NCI-H446 (cell line): Measurements from ENCODE around the gene PIEZO1.

ENCODE experiments used
- DNase-seq, 2 experiments: peaks; one replicate each; lab custom pipeline; 2025; lab: John Stamatoyannopoulos, UW

Gene PIEZO1

DNA sequence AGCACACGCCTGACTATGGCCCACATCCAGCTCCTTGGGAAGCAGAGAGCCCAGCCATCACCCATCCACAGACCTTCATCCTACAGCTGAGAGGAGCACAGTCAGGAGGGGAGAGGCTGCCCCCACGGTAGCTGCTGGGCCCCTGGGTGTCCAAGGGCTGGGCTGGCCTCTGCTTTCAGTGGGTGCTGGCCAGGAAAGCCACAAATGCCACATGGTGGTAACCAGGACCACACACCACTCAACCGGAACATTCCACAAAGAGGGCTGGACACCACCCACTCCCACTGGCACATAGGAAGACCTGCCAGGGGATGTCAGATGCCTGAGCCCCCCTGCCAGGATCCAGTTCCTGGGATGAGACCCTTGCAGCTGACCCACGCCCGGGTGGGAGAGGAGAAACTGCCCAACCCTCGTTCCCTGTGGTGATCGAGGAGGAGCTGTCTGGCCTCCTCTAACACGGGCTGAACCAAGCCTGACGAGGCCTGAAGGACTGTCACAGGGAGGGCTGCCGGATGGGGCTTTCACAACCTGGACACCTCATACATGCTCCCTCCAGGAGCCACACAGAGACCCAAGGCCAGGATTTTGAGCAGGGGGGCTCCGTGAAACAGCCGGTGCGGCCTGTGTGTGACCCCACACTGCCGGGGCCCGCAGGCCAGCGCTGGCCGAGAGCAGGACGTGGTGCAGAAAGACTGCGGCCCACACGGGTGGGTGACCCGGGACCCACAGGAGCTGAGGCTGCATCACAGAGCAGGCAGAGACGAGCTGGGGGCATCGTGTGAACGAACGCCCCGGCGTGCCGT, 30.7 kb downstream of the PIEZO1 start:
- DNase-seq = no peak

DNA sequence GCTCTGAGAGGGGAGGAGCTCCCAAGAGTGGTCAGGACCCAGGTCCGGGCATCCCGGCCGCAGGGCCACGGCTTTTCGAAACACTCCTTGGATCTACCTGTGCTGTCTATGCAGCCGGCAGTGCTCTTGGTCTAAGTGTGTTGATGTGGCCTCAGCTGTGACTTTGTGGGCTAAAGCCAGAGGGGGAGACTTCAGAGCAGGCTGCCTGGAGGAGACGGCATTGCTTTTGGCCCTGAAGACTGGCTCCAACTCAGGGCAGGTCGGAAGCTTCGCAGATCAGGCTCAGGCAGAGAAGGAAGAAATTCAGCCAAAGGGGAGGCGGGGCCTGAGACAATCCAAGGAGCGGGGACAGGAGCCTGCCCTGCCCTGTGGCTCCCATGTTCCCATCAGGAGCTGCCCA, 31.4 kb downstream of the PIEZO1 start:
- DNase-seq = no peak

DNA sequence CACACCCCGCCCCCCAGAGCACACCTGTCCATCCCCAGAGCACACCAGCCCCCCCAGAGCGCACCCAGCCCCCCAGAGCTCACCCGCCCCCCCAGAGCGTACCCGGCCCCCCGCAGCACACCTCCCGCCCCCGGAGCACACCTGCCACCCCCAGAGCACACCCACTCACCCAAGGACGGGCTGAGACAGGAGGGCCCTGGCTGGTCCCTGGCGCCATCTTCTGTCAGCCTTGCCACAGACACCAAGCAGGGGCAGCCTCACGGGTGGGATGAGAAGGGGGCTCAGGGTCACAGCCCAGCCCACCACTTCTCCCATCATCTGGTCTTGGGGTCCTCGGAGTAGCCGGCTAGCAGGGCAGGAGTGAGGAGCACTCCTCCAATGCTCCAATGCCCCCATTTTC, 31.8 kb downstream of the PIEZO1 start:
- no peak for DNase-seq

DNA sequence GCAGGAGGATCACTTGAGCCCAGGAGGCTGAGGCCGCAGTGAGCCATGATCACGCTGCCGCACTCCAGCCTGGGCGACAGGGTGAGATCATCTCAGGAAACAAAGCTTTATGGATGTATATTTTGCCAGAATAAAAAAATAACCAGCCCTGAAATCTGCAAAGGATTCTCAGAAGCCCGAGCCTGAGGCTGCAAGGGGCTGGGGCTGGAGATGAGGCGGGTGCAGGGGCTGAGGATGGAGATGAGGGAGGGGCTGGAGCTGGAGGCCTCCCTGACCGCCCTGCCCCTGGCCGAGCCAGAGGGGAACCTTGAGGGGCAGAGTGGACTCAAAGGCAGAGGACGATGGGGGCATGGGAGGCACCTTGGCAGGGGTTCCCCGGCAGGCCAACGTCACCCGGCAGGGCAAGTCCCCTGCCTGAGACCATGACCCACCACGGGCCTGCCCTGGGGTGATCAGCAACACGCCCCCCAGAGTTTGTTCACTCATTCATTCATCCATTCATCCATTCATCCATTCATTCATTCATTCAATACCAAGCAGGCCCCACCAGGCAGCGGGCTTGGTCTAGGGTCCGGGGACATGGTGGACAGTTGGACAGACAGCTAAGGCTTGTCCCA, 32.5 kb downstream of the PIEZO1 start:
- DNase-seq = no peak

DNA sequence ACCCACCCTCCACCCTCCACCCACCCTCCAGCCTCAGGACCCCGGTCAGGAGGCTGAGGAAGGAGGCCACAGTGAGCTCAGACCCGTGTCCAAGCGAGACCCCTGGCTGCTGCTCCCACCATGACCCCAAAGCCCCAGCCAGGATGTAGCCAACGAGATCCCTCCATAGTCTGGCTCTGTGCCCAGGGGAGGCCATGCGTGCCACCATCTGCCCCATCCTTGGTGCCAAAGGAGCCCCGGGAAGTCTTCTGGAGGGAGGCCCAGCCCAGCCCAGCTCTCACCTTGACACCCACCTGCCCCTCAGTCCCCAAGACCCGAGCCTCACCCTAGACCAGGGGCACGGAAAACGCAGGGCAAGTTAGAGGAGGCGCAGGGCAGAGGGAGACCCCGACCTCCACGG, 34.2 kb downstream of the PIEZO1 start:
- peak in 1 of 2 experiments; percentile 60 for DNase-seq

DNA sequence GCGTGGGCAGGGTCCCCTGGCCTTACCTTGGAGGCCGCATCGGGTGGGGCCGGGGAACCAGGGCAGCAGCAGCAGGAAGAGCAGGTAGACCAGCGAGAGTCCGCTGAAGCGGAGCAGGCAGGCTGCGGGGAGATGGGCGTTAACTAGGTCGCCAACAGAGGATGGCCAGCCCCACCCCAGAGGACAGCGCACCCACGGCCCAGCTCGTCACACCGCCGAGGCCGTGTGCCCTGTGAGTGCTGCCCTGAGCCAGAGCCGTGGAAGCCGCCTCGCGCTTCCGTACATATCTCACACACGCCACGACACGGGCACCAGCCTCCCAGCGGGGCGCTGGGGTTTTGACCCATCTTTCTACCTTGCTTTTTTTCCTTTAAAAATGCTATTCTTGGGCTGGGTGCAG, 35.7 kb downstream of the PIEZO1 start:
- no peak for DNase-seq

DNA sequence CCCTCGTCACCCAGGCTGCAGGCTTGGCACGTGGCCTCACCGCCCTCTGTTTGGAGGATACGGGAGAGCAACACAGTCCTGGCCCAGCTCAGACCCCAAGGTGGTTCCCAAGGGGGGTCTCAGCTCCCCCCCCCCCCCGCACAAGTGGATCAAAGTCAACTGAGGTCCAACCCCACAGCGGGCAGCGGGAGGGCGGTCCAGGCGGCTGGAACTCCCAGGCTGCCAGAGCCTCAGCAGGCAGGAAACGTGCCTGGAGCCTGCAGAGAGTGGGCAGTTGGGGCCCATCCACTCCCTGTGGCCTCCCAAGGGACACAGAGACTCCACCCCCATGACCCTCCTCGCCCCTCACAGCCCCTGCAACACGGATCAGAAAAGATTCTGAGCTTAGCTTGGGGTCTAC, 36.7 kb downstream of the PIEZO1 start:
- DNase-seq = no peak

DNA sequence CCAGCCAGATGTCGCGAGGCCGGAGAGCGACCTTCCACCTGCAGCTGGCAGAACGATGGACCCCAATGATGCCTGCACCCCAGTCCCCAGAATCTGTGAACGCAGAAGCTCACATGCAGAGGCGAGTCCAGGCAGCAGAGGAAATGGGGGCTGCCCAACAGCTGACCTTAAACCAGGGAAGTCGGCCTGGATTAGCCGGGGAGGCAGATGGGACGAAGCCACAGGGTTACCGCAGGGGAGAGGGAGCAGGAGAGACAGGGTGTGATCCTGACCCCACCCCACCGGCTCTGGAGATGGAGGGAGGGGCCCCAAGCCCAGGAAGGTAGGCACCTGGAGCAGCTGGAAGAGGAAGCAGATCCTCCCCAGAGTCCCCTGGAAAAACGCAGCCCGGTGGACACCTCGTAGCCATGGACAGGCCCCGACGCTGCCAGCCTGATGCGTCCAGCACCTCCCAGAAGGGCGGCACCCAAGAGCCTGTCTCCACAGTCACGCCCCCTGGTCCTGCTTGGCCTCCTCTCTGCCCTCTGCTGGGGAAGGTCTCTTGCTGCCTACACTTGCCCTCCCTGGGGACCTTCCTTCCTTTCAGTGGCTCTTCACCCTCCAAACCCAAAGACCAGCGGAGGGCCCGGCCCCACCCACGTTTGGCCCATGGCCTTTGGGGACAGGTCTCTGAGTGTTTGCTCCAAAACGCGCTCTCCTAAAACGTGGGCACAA, 37.3 kb downstream of the PIEZO1 start:
- DNase-seq = no peak

DNA sequence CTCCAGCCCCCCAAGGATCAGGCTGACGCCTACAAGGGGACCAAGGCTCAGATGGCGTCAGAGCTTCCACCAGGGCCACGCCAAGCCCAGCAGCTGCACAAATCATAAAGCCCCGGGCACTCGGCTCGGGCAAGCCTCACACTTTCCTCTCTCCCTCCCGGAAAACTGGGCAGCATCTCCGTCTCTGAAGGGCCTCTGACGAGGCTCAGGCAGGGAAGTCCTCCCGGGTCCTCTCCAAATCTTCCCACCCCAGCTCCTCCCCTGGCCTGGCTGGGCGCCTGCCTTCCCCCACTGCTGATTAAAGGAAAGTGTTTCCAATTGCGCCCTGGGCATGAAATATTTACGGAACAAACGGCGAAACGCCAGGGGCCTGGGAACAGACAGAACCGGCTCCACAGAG, 38.5 kb downstream of the PIEZO1 start:
- DNase-seq = peak in 1 of 2 experiments; percentile 56

DNA sequence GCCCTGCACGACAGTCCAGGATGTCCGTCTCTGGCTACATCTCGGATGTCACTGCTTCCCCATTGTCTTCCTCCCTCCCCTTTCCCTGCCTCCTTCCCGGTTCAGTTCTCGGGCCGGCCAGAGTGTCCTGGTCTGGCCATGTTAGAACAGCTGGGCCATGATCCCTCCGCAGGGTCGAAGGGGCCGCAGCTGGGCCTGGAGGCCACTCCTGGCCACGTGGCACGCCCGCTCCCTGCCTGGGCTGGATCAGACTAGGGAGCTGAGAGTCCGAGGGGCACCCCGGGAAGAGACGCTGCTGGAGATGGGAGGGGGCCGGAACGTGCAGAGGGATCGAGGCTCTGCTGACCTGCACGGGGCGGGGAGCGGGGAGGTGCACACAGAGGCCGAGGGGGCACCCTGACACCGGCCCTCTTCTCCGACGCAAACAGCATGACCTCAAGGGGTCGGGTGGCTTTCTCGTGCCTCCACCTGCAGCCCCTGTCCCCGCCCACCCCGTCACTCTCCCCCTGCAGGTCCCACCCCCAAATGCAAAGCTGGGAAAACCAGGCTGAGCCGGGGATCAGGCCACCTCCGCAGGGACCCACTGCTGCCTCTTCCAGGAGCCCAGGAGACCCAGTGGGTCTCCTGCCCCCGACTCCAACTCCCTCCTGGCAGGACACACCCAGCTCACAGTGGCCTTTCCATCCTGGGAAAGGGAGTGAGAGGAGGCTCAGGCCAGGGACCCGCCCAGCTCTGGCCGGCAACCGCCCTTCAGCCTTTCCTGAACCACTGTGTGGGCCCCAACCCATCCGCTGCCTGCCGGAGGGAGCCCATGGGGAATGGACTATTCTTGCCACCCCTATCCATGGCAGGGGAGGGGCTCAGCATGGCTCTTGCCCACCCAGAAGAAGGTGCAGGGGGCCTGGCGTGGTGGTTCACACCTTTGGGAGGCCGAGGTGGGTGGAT, 40.2 kb downstream of the PIEZO1 start:
- DNase-seq = no peak

DNA sequence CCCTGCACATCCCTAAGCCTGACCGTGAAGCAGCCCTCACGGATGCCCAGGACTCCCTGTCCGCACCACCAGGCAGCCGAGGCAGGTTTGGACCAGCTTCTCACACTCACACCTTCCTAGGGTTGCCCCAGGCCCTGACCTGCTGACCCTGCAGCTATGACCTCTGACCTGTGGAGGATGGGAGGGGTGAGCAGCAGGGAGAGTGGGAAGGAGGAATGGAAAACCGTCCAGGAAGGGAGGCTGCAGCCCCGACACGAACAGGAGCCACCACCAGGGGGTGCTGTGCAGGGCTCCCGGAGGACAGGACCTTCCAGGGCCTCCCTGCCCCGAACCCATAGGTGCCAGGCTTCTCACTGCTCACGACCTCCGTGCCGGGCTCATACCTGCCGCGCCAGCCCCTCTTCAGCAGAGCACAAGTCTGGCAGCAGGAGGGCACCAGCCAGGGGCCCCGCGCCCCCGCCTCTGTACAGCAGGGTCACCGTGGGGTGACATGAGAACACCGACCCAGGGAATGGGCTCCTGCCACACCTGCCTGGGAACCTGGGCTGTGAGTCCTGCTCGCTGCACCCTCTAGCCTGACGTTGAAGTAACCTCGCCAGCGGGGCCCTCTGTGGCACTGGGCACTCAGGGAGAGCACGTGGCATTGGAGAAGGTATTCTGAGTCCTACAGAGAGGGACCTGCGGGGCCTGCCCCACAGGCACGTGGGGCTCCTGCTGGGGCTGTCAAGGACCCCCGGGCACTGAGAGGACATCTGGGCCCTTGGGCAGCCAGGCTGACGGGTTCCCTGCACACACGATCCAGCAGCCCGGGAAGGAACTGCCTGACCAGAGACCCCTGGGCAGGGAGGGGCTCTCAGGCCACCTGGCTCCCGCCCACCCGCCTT, 41.1 kb downstream of the PIEZO1 start:
- peak in 1 of 2 experiments; percentile 58 for DNase-seq

DNA sequence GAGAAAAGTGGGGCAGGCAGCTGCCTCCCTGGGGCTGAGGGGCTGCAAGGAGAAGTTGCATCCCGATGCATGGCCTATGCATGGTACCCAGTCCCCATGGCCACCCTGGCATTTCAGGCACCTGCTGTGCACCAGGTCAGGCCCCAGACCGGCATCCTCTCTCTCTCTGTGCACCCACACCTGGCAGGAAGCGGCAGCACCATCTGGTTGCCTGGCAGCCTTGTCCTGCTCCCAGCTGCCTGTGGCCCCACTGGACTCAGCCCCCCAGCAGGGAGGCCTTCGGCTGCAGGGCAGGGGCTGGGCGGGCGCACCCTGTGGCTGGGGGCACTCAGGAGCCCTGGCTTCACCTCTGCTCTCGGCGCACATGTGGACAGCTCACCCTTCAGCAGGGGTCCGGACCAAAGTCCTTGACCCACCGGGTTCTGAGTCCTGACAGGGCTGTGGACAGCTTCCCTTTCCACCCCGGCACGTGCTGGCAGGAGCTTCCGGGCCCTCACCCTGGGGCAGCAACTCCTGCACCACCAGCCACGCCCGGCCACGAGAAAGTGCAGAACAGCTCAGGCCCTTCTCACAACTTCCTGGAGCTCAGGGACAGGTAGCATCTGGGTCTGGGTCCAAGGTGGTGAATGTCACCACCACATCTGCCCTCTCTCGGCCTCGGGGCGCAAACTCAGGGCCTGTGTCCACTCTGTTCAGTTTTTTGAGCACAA, 42.0 kb downstream of the PIEZO1 start:
- DNase-seq = no peak

DNA sequence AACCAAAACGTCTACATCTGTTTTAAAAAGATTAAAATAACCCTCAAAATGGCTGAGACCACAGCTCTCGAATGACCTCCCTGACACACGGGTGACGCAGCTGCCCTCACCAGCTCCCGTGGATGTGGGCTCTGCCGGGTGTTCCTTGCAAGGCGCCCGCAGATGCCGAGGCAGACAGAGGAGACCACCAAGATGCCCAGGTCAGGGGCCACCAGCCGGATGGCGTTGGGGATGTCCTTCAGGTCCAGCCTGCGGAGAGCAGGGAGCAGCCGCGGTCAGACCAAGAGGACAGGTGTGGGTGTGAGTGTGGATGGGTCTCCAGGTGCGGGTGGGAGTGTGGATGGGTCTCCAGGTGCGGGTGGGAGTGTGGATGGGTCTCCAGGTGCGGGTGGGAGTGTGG, 43.7 kb downstream of the PIEZO1 start:
- DNase-seq = no peak

DNA sequence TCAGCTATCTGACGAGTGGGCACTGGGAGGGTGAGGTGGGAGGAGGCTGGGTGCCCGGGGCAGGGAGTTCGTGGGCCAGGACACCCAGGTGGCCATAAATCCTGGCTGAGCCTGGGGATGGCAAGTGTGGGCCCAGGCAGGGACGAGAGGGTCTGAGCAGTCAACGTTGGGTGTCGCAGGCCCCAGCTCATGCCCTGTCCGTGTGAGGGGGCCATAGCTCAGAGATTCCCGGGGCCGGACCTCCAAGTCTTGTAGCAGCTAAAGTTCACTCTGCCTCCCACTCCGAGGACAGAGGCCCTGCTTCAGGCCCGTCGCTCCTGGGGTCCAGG, 44.3 kb downstream of the PIEZO1 start:
- DNase-seq = no peak

DNA sequence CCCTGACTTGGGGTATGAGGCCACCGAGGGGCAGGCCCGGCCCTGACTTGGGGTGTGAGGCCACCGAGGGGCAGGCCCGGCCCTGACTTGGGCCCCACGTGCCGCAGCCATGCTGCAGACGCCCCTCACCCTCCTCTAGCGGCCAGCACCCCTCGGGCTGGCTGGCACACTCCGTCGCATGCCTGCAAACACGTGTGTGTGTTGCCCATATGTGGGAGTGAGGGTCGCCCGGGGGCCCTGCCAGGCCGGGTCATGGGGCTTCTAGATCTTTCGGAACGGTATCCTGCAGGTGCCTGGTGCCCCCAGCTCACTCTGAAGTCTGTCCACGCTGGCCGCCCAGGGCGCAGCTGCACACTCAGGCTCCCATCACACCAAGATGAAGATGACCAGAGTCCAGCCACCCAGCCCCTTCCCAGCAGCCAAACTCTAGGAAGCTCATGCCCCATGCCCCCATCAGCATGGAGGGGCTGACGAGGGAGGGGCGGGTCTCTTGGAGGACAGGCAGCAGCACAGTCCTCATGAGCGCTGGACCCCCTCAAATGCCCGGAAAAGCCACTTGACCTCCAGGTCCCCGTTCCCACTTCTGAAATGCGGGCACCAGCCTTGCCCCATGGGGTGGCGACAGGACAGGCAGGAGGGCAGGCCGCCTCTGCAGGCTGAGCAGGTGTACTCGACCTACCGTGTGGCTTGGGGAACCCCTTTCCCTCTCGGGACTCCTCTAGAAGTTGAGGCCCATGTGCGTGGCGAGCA, 44.9 kb downstream of the PIEZO1 start:
- DNase-seq = no peak

DNA sequence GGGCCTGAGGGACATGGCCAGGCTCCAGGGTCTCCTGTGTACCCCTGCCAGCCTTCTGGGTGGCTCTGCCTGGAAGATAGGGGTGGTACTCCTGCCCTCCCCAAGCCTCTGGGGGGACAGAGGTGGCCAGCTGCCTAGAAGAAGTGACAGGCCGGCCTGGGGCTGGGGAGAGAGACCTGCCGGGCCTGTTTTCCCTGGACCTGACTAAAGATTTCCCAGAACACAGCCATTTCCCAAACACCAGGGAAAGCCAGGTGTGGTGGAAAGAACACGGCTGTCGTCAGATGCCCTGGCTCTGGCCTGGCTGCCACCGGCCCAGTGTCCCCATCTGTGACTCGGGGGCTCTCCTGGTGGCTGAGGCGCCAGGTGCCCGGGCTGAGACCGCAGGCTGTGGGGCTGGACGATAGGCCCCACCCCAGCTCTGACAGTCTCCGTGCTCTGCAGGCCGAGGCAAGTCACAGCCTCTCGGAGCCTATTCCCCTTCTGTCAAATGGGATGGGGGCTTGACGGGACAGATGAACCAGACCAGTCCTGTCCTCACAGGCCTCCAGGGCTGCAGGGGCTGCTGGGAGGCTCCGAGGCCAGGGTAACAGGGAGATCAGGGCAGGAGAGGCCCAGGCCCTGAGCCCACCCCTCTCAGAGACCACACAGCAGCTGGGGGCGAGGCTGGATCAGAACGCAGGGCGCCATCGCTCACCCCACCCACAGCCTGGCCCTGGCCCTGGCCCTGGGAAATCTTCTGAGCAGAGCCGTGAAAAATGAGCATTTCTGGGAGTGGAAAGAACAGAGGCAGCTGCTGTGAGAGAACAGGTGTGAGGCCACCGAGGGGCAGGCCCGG, 45.7 kb downstream of the PIEZO1 start:
- DNase-seq = no peak

DNA sequence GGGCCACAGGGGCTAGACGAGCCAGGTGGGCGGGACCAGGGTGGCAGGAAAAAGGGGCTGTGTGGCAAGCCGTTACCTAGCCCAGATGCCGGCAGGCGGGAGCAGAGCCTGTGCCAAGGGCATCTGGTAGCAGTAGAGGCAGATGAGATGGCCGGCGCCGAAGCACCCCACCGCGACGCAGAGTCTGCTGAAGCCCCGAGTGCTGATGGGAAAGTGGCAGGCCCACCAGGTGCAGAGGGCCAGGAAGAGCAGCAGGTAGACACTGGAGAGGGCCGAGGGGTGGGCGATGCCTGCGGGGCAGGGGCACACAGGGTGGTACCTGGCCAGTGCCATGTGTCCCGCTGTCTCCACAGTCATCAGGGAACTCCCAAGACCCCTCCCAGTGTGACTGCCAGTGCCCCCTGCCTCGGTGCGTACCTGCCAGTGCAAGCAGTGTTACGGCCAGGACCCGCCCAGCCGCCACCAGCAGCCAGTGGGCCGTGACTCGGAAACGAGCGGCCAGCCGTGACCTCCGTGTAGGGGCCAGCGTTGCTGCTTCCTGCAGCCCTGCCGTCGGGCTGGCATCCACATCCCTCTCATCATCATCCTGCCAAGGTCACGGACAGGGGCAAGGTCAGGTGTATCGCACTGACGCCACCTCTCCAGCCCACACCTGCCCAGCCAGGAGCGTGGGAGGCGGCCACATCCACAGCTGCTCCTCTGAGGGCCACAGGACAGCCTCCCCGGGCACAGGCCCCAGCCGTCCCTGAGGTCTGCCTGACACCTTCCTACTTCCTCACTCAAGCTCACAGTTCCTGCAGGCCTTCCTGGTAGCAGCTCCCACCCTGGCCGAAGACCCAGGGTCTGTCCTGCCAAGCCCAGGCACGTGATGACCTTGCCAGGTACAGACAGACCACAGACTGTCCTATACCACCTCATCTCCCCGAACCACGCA, 46.6 kb downstream of the PIEZO1 start:
- no peak for DNase-seq
